NCI-H1694 (cell line): ENCODE data around the gene C4orf50.
A peak's percentile ranks its signal among the peaks of the same experiment; 100 is the strongest.
"Not testable (repeated sequence)": the region's sequence is repeated elsewhere in the genome, so short reads cannot be mapped to it uniquely, and the experiment has no call there.

Source experiments
- DNase-seq: peaks from one replicate; lab custom pipeline; 2025; lab: John Stamatoyannopoulos, UW

C4orf50 gene

DNA sequence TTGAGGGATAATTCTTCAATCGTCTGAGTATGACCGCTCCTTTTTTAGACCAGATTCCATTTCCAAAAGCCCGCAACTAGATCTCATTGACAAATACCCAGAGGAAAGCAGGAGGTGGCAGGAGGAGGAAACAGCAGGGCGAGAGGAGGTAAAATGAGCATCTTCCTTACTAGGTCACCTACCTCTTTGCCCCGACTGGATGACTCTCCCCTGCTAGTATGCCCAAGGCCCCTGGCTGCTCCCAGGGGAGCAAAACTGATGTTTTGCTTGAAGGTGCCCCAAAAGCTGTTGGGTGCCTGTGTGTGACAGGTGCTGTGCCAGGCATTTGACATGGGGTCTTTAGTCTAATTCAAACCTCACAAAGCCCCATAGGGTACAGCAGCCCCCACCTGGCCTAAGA, 48.9 kb downstream of the C4orf50 start:
- no peak for DNase-seq

GRCh38 chr4:5968246-5968645, 50.0 kb downstream of the C4orf50 start:
- DNase-seq: no peak

- no peak for DNase-seq
These were observed 50.4 kb downstream of the C4orf50 start for GRCh38 chr4:5967783-5968182.

DNA sequence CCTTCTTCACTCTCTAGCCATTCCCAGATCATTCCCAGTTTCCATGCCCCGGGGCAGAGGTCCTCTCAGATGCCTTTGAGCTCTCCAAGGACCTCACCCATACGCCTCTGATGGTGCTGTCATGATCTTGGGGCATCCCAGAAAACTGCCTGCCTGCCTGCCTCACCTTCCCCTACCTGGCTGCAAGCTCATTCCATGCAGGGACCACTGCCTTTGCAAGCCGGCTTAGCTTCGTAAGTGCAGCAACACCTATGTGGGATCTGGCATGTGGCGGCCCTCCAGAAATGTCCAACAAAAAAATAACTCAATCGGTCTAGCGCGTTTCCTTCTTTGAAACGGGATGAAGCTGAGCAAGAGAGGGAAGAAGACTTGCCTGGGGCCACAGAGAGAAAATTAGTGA, 53.0 kb downstream of the C4orf50 start:
- DNase-seq: no peak

DNA sequence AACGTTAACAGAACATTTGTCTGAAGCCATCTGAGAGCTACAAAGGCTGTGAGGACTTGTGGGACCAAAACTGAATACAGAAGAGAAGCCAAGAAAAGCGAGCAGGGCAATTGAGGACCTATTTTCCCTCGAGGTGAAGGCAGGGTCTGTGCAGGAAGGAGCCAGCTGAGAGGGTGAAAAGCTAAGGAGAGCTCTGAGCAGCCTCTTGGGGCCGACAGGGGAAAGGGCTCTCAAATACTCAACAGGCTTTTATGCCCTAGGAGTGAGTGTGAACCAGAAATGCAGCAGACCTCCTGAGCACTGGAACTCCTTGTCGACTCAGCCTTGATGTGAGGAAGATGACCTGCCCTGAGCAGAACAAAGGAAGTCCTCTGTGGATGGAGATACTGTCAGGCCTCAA, 54.2 kb downstream of the C4orf50 start:
- DNase-seq: no peak

GRCh38 chr4:5963611-5964010, 54.6 kb downstream of the C4orf50 start:
- DNase-seq: peak; percentile 29

GRCh38 chr4:5962416-5962815, 55.8 kb downstream of the C4orf50 start:
- DNase-seq: no peak

DNA sequence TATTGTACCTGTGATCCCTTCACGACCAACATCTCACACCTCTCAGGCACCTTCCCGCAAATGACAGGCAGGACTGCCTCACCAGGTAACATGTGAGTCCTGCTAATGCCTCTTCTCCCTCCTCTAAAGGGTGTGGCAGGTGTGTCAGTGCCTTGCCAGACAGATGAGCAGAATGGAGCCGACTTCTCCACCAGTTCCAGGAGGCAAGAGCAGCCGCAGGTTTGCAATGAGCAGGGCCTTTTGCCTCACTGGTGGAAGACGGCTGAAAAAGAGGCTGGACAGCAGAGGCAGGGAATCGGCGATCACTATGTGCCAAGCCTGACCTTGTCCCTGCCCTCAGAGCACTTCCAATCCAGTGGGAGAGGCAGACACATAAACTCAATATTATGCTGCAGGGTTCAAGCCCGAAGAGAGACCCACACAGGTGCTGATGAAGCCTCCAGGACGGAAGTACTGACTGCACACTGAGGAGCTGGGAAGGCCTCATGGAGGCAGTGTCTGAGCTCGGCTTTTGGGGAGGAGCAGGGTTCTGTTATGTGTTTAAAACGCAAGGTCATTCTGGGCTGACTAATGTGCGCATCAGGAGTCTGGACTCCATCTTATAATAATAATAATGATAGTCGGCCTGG, 57.9 kb downstream of the C4orf50 start:
- no peak for DNase-seq

DNA sequence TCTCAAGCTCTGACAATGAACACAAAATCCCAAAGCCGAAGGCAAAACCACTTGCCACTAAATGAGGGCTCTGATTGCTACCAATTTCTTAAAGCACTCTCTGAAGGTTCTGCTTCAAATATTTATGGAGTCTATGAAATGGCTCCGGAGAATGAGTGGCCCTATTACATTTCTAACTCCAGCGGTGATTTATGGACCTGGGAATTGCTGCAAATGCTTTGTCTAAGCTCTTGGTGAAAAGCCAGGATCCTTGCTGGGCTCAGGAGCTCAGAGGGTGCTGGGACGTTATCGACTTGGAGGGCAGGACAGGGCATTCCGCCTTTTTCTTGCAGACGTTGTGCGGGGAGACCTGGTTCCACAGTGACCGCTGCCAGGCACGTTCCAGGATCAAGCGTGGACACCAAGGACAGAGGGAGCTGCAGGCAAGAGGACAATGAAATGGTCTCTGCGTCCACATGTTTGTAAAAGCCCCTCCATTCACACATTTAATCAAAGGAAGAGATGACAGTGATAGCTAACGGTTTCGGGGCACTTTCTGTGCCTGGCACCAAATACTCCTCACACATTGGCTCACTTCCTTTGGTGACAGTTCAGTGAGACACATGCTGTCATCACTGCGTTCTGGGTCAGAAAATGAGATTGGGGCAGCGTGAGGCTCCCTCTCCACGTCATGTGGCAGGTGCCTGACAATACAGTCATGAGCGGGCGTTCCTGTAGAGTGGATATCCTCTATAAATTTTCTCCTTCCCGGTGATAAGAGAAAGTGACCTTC, 58.8 kb downstream of the C4orf50 start:
- no peak for DNase-seq

DNA sequence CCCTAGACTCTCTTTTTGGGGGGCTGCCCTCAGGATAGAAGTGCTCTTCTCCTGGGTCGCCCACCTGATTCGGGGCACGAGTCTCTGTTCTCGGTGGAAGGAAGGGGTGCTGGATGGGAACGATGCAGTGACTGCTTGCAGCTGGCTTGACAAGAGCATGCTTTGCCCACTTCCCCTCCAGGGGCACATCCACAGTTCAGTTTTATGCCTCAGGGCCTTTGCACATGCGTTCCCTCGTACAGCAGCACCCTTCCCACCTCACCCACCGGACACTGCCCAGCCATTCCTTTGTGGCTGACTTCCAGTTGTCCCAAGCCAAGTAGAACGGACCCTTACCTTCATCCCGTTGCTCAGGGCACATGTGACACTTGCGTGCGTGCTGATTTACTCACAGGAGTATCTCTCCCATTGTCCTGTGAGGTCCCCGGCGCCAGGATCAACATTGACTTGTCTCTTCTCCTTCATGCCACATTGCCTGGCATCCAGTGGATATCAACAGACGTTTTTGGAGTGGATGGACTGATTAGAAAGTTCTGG, 60.0 kb downstream of the C4orf50 start:
- no peak for DNase-seq

DNA sequence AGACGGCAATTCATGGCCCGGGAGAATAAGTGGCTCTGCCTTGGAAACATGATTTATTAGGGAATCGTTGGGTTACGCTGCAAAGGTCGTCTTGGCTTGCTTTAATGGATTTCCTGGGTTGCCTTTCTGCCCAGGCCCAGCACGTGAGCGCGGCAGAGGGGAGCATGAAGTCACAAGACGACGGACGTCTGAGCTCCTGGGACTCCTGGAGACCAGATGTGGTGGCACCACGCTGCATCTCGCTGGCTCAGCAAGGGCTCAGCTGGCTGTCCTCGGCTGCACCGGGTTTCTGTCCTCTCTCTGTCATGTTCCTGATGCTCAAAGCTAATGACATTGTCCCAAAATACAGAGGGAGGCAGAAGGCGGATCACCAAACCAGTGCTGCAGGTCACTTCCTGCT, 61.2 kb downstream of the C4orf50 start:
- peak; percentile 46 for DNase-seq

- DNase-seq: peak; percentile 88
These were observed 61.8 kb downstream of the C4orf50 start for GRCh38 chr4:5956285-5957021.

- no peak for DNase-seq
These were observed 62.4 kb downstream of the C4orf50 start for GRCh38 chr4:5955856-5956255.

- peak; percentile 42 for DNase-seq
These were observed 62.9 kb downstream of the C4orf50 start for GRCh38 chr4:5955201-5955821.

- DNase-seq: no peak
These were observed 64.0 kb downstream of the C4orf50 start for GRCh38 chr4:5954056-5954760.

DNA sequence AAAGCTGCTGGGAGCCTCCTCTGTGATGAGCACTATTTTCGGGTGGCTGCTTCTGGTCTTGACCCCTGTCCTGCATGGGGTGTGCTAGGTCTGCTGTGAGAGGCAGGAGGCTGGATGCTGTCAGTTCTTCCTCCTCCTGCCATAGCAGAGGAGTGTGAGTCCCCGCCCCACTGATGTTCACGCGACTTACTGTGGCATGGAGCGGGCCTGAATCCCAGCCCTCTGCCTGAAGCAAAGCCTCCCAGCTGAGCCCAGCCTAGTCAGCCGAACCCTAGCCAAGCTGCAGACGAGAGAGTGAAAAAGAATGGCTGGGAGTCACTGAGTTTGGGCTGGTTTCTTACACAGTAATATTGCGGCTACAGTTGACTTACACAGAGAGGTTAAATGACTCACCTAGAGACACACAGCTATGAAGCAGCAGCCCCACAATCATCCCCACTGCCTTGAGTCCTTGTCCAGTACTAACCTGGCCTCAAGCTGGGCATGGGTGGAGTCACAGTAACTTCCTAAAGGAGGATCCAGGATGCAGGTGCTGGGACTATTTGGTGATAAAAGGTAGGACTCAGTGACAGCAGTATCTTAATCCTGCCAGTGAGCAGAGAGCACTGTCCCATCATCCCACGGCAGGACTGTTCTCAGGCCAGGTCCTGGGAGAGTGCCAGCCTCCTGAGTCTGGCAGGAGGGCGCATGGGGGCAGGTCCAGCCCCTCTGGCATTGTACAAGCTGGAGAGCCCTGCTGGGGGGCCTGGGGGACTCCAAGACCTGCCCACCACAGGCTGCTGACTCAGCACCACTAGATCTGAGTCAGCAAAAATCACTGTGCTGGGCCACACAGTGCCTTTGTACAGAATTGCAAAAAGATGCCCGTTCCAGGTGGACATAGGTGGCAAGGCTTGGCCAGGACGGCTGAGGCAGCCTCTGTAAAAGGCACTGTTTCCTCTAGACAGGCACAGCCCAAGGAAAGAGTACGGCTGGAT, 65.0 kb downstream of the C4orf50 start:
- no peak for DNase-seq

DNA sequence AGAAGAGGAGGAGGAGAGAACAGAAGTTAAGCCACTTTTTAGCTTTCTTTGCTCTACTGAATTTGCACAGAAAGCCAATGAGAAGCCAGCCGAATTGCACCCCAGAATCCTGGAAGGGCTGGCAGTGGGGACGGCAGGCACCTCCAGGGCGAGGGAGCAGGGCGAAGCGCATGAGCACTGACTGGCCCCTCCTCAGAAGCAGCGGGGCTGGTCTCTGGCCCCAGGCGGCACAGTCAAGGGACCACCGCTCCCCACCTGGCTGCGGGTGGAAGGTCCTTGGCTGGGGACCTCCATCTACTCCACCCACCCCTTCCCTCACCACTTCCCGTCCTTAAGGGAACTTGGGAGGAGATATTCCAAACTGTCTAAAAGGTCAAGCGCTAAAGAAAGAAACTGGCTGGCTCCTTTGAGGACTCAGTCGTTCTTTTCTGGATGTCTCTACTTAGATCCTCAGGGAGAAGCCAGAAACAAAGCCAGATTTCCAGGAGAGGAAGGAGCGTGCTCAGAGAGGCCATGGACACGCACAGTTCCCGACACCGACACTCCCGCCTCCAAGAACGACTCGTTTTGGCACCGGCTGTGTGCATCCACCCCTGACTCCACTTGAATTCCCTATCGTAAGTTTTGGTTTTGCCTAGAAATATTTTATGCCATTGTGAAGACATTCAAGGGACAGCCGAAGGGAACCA, 65.8 kb downstream of the C4orf50 start:
- no peak for DNase-seq

DNA sequence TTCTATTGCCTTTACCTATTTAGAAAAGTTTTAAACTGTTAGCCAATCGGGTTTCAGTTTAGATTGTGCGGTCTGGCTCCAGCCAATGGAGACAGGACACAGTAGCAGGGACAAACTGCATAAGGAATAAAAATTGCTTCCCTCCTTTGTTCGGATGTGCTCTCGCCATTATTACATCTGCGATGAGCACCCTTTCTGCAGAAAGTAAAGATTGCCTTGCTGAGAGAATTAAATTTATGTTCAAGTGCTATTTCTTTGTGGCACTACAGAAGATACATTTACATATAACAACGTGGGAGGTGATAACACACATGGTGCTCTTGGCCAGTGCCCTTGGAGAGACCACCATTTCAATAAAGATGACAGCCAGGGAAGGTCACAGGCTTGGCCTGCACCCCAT, 71.6 kb downstream of the C4orf50 start:
- not testable (repeated sequence) for DNase-seq

DNA sequence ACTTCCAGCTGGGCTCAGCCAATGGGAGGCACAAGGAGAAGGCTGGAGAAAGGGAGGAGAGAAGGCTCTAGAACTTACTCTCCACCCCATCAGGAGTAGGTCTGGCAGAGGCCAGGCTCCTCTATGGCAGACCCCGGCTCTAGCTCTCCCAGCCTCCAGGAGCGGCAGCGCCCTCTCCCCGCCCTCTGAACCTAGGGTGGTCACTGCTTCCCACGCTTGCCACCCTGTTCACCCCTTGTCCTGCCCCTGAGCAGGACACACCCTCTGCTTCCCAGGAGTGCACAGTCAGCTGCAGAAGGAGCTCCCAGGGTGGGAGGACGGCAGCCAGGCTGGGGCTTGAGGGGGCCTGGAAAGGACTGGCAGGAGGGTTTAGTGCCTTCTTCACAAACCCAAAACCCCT, 72.3 kb downstream of the C4orf50 start:
- DNase-seq: no peak

DNA sequence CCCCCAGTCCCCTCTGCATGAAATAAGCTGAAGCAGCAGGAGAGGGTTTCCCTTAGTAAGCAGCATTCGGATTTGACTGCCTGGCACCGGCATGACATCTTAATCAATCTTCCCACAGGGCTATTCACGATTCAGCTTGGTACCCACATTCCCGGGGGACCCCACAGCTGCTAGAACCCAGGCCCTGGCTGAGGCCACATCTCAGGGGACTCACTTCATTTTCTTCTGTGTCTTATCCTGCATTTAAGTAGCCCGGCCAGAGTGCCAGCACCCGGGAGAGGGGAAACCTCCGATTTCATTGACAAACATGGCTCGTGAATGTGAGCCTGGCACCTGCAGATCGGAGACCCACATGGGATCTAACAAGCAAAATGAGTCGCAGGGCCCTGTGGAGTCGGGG, 73.1 kb downstream of the C4orf50 start:
- DNase-seq: no peak
